ENCODE measurements around the gene IDI1. TPM values are rescaled to one million over a fixed set of nuclear protein-coding genes. Genes with fewer than 3 reads are reported as not detected.
A peak's percentile ranks its signal among the peaks of the same experiment; 100 is the strongest.

Gene IDI1
- total and polyA plus RNA-seq, 2 of the 13 experiments (the other 11 are each of a cell fraction or from before 2014, with no cell fraction given): 44.4 to 145 TPM

DNA sequence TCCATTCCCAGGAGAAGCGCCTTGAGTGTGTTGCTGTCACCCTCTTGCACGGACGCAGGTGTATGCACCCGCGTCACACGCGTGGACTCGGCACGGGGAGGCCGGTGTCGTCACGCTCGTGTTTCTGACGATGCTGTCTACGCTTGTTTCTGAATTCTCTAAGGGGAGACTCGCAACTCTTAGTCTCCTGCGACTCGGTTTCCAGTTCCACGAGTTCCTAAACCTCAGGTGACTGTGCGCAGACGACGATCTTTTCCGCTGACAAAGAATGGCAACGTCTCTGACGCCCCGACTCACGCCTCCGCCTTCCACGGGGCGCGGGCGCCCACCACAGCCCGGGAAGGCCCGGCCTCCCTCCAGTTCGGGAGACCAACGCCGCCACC, 579 bp downstream of the IDI1 start (continued):
- TF ChIP-seq, protein P1, sequence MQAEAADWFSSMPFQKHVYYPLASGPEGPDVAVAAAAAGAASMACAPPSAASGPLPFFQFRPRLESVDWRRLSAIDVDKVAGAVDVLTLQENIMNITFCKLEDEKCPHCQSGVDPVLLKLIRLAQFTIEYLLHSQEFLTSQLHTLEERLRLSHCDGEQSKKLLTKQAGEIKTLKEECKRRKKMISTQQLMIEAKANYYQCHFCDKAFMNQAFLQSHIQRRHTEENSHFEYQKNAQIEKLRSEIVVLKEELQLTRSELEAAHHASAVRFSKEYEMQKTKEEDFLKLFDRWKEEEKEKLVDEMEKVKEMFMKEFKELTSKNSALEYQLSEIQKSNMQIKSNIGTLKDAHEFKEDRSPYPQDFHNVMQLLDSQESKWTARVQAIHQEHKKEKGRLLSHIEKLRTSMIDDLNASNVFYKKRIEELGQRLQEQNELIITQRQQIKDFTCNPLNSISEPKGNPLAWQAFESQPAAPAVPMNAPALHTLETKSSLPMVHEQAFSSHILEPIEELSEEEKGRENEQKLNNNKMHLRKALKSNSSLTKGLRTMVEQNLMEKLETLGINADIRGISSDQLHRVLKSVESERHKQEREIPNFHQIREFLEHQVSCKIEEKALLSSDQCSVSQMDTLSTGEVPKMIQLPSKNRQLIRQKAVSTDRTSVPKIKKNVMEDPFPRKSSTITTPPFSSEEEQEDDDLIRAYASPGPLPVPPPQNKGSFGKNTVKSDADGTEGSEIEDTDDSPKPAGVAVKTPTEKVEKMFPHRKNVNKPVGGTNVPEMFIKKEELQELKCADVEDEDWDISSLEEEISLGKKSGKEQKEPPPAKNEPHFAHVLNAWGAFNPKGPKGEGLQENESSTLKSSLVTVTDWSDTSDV (CRISPR knock-in tag; IDR thresholded peaks at IDR 0.05): no peak
- TF ChIP-seq TBP (CRISPR knock-in tag; IDR thresholded peaks at IDR 0.05) (no peak), ZBTB8A (CRISPR knock-in tag; IDR thresholded peaks at IDR 0.05; ENCODE audit: borderline replicate concordance, low read depth) (no peak), ZNF577 (CRISPR knock-in tag; IDR thresholded peaks at IDR 0.05; ENCODE audit: borderline replicate concordance, low read depth) (no peak), ASH2L (IDR thresholded peaks at IDR 0.05; ENCODE audit: insufficient read length, low read depth, low read length) (peak; percentile 64), CHCHD3 (CRISPR knock-in tag; IDR thresholded peaks at IDR 0.05) (peak; percentile 62; the same call in 1 of the 2 replicates), BCL6 (CRISPR knock-in tag; IDR thresholded peaks at IDR 0.05) (0 out of 2 replicates have a peak, but pooled peaks have one; percentile 4), HNRNPH1 (optimal IDR thresholded peaks at IDR 0.05; ENCODE audit: low read depth, low read length) (no peak), MEIS2 (CRISPR knock-in tag; IDR thresholded peaks at IDR 0.05) (no peak), NR3C1 (CRISPR knock-in tag; IDR thresholded peaks at IDR 0.05) (no peak), AKAP8 (CRISPR knock-in tag; IDR thresholded peaks at IDR 0.05) (no peak), ZNF382 (CRISPR knock-in tag; IDR thresholded peaks at IDR 0.05; ENCODE audit: borderline replicate concordance) (no peak), ZNF747 (CRISPR knock-in tag; IDR thresholded peaks at IDR 0.05; ENCODE audit: borderline replicate concordance) (no peak), SMAD3 (CRISPR knock-in tag; IDR thresholded peaks at IDR 0.05) (no peak), RXRB (CRISPR knock-in tag; IDR thresholded peaks at IDR 0.05; ENCODE audit: borderline replicate concordance) (no peak), ISX (CRISPR knock-in tag; conservative IDR thresholded peaks at IDR 0.05) (no peak), JARID2 (CRISPR knock-in tag; IDR thresholded peaks at IDR 0.05; ENCODE audit: insufficient replicate concordance) (no peak), STAG1 (CRISPR knock-in tag; IDR thresholded peaks at IDR 0.05) (no peak), ARNTL (CRISPR knock-in tag; IDR thresholded peaks at IDR 0.05) (no peak), ZNF234 (CRISPR knock-in tag; conservative IDR thresholded peaks at IDR 0.05) (no peak), ZNF263 (CRISPR knock-in tag; IDR thresholded peaks at IDR 0.05) (no peak), KLF6 (CRISPR knock-in tag; IDR thresholded peaks at IDR 0.05) (no peak)
- TF ChIP-seq, protein P2, sequence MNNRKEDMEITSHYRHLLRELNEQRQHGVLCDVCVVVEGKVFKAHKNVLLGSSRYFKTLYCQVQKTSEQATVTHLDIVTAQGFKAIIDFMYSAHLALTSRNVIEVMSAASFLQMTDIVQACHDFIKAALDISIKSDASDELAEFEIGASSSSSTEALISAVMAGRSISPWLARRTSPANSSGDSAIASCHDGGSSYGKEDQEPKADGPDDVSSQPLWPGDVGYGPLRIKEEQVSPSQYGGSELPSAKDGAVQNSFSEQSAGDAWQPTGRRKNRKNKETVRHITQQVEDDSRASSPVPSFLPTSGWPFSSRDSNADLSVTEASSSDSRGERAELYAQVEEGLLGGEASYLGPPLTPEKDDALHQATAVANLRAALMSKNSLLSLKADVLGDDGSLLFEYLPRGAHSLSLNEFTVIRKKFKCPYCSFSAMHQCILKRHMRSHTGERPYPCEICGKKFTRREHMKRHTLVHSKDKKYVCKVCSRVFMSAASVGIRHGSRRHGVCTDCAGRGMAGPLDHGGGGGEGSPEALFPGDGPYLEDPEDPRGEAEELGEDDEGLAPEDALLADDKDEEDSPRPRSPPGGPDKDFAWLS (CRISPR knock-in tag; IDR thresholded peaks at IDR 0.05; ENCODE audit: borderline replicate concordance): no peak
- TF ChIP-seq, protein P3, sequence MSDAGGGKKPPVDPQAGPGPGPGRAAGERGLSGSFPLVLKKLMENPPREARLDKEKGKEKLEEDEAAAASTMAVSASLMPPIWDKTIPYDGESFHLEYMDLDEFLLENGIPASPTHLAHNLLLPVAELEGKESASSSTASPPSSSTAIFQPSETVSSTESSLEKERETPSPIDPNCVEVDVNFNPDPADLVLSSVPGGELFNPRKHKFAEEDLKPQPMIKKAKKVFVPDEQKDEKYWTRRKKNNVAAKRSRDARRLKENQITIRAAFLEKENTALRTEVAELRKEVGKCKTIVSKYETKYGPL (CRISPR knock-in tag; IDR thresholded peaks at IDR 0.05): no peak
- TF ChIP-seq, protein P4, sequence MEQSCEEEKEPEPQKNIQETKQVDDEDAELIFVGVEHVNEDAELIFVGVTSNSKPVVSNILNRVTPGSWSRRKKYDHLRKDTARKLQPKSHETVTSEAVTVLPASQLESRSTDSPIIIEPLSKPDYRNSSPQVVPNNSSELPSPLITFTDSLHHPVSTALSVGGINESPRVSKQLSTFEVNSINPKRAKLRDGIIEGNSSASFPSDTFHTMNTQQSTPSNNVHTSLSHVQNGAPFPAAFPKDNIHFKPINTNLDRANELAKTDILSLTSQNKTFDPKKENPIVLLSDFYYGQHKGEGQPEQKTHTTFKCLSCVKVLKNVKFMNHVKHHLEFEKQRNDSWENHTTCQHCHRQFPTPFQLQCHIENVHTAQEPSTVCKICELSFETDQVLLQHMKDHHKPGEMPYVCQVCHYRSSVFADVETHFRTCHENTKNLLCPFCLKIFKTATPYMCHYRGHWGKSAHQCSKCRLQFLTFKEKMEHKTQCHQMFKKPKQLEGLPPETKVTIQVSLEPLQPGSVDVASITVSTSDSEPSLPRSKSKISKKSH (CRISPR knock-in tag; IDR thresholded peaks at IDR 0.05; ENCODE audit: borderline replicate concordance): no peak
